ENCODE data around the gene HAPLN3.

GRCh38 chr15:88877415-88877814, 17.9 kb downstream of the HAPLN3 start:
- TF ChIP-seq, protein P1, sequence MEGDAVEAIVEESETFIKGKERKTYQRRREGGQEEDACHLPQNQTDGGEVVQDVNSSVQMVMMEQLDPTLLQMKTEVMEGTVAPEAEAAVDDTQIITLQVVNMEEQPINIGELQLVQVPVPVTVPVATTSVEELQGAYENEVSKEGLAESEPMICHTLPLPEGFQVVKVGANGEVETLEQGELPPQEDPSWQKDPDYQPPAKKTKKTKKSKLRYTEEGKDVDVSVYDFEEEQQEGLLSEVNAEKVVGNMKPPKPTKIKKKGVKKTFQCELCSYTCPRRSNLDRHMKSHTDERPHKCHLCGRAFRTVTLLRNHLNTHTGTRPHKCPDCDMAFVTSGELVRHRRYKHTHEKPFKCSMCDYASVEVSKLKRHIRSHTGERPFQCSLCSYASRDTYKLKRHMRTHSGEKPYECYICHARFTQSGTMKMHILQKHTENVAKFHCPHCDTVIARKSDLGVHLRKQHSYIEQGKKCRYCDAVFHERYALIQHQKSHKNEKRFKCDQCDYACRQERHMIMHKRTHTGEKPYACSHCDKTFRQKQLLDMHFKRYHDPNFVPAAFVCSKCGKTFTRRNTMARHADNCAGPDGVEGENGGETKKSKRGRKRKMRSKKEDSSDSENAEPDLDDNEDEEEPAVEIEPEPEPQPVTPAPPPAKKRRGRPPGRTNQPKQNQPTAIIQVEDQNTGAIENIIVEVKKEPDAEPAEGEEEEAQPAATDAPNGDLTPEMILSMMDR (IDR thresholded peaks at IDR 0.05 in 8 of 11, conservative IDR thresholded peaks at IDR 0.05 in 3 of 11) = no peak
- no peak for TF ChIP-seq POLR2A (IDR thresholded peaks at IDR 0.05)
